Measurements from ENCODE around the gene AP3B1.

GRCh38 chr5:77984587-77984986 is 309.9 kb downstream of the AP3B1 start:
- no peak for TF ChIP-seq EP300 (IDR thresholded peaks at IDR 0.05)
- TF ChIP-seq POLR2AphosphoS5 (IDR thresholded peaks at IDR 0.05), result no peak
- TF ChIP-seq POLR2A (IDR thresholded peaks at IDR 0.05; ENCODE audit: low read depth), result no peak
